GM21367 (cell line): ENCODE data around the gene PDE6C.
A peak's percentile ranks its signal among the peaks of the same experiment; 100 is the strongest.

ENCODE experiments used
- ATAC-seq: cut with Tn5 transposase; IDR thresholded peaks from one replicate; pipeline ENCODE4 v1.9.1; 2021; ENCODE audit not compliant: unreplicated experiment

The PDE6C gene

GRCh38 chr10:93701866-93702209 lies 89.5 kb downstream of the PDE6C start:
- ATAC-seq: peak; percentile 14

GRCh38 chr10:93702210-93703001 lies 90.1 kb downstream of the PDE6C start, which contains the start of gene FRA10AC1:
FRA10AC1 (minus strand) TSS chr10:93702592; CDS start chr10:93700106, 2,486 bp downstream.
- peak; percentile 69 for ATAC-seq

- peak; percentile 7 for ATAC-seq
Observed at GRCh38 chr10:93703066-93703465, 90.7 kb downstream of the PDE6C start.

GRCh38 chr10:93703841-93704240 lies 91.5 kb downstream of the PDE6C start:
- ATAC-seq: no peak

- no peak for ATAC-seq
Observed at GRCh38 chr10:93704451-93704850, 92.1 kb downstream of the PDE6C start.

GRCh38 chr10:93707623-93708022 lies 95.3 kb downstream of the PDE6C start:
- no peak for ATAC-seq

GRCh38 chr10:93710333-93710909 lies 98.1 kb downstream of the PDE6C start:
- ATAC-seq: no peak

- ATAC-seq: no peak
Observed at GRCh38 chr10:93711891-93712290, 99.6 kb downstream of the PDE6C start.

- ATAC-seq: no peak
Observed at GRCh38 chr10:93712593-93712992, 100.3 kb downstream of the PDE6C start.

- peak; percentile 90 for ATAC-seq
Observed at GRCh38 chr10:93715345-93715744, 103.0 kb downstream of the PDE6C start.
